AG08395 (cell line): Measurements from ENCODE around the gene RAP1GAP2.

Experiments used
- DNase-seq: peaks from one replicate; pipeline ENCODE4 v3.0.0; 2012; ENCODE audit warnings: mixed read lengths, low spot score

RAP1GAP2 gene

GRCh38 chr17:2786176-2786881, 9.9 kb upstream of the RAP1GAP2 start:
- DNase-seq, result peak; percentile 84

- DNase-seq, result no peak
Observed at GRCh38 chr17:2789700-2790099, 6.5 kb upstream of the RAP1GAP2 start.

- no peak for DNase-seq
Observed at GRCh38 chr17:2792366-2793169, 3.7 kb upstream of the RAP1GAP2 start.

- no peak for DNase-seq
Observed at GRCh38 chr17:2794111-2794803, 2.0 kb upstream of the RAP1GAP2 start.

- no peak for DNase-seq
Observed at GRCh38 chr17:2795441-2796163, 636 bp upstream of the RAP1GAP2 start.

GRCh38 chr17:2797226-2797625, 988 bp downstream of the RAP1GAP2 start:
- DNase-seq, result no peak

GRCh38 chr17:2797637-2798036, 1.4 kb downstream of the RAP1GAP2 start:
- no peak for DNase-seq

GRCh38 chr17:2798188-2798587, 1.9 kb downstream of the RAP1GAP2 start:
- DNase-seq, result no peak

- DNase-seq, result no peak
Observed at GRCh38 chr17:2798678-2799077, 2.4 kb downstream of the RAP1GAP2 start.

GRCh38 chr17:2799653-2800052, 3.4 kb downstream of the RAP1GAP2 start:
- no peak for DNase-seq

- DNase-seq, result no peak
Observed at GRCh38 chr17:2800367-2800766, 4.1 kb downstream of the RAP1GAP2 start.

- DNase-seq, result no peak
Observed at GRCh38 chr17:2801841-2802240, 5.6 kb downstream of the RAP1GAP2 start.

GRCh38 chr17:2802574-2802973, 6.3 kb downstream of the RAP1GAP2 start:
- no peak for DNase-seq

- no peak for DNase-seq
Observed at GRCh38 chr17:2803386-2803785, 7.1 kb downstream of the RAP1GAP2 start.

- DNase-seq, result no peak
Observed at GRCh38 chr17:2803971-2804370, 7.7 kb downstream of the RAP1GAP2 start.

GRCh38 chr17:2804912-2805311, 8.7 kb downstream of the RAP1GAP2 start:
- no peak for DNase-seq

GRCh38 chr17:2805961-2806360, 9.7 kb downstream of the RAP1GAP2 start:
- DNase-seq, result no peak

GRCh38 chr17:2808367-2809335, 12.4 kb downstream of the RAP1GAP2 start:
- no peak for DNase-seq

GRCh38 chr17:2809337-2809736, 13.1 kb downstream of the RAP1GAP2 start:
- DNase-seq, result no peak

- DNase-seq, result no peak
Observed at GRCh38 chr17:2814049-2814448, 17.8 kb downstream of the RAP1GAP2 start.
